Fibroblast of pulmonary artery (primary cell): Measurements from ENCODE around the gene LRMDA.

Source experiments
- DNase-seq: peaks from one replicate; pipeline ENCODE4 v3.0.0-alpha.2; 2010; ENCODE audit warnings: low read depth
- H3K4me3 ChIP-seq: replicated peaks from 2 replicates; pipeline ENCODE4 v1.5.1; 2011; ENCODE audit warnings: low read depth, mild to moderate bottlenecking, control low read depth, low read length, moderate library complexity
- CTCF ChIP-seq: IDR thresholded peaks from 2 replicates; pipeline ENCODE4 v1.5.1; 2011; ENCODE audit warnings: mild to moderate bottlenecking, control low read depth, low read length, inconsistent platforms; ENCODE audit errors: missing control alignments

LRMDA gene

DNA sequence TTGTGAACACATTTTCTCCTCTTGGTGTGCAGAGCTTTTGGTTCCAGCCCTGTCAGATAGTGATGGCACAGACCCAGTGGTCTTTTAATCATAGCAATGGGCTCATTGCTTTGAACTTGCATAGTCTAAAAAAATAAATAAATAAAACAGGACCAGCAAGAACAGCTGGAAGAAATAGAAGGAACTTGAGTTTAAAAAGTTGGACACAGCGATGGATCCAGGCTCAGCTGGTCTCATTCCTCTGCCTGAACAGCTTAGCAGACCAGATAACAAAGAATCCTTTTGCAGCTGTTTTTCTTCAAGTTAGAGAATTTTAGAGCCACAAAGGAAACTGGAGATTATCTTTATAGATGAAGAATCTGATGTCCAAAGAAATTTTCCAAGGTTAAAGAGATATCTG is 1005.6 kb downstream of the LRMDA start:
- DNase-seq: no peak
- no peak for TF ChIP-seq CTCF
- no peak overlapping the region for H3K4me3 ChIP-seq

GRCh38 chr10:76440426-76440825 is 1009.0 kb downstream of the LRMDA start:
- H3K4me3 ChIP-seq: no peak overlapping the region
- DNase-seq: no peak
- no peak for TF ChIP-seq CTCF

GRCh38 chr10:76442113-76442512 is 1010.7 kb downstream of the LRMDA start:
- no peak for TF ChIP-seq CTCF
- no peak for DNase-seq
- H3K4me3 ChIP-seq: no peak overlapping the region

DNA sequence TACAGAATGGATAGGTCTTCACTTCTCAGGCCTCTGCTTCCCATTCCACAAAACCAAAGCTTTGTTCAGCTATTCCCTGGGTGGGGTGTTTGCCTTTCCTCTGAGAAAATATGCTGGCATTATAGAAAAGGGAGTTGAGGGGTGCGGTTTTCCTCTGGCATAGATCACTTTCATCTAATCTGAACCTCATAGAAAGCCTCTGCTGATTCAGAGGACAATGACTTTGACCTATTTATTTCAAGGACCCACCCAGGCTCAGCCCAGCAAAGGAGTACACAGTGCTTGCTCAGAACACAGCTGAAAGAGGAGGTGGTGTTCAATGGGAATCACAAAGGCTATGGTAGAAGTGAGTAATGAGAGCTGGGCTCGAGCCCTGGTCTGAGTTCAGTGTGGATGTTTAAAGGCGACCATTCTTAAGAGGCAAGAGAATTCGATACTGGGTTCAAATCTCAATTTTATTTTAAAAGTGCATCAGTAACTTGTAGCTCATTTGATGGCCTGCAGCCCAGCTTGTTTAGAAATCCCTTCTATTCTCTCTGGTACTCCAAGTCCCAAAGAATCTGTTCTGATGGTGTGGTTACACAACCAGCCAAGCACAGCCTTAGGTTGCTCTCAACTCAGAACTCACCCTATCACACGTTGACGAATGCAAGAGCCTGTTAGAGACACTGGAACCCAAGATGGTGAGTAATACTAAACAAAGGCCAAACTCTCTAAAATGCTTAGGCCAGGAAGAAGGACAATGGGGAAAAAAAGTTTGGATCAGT is 1012.8 kb downstream of the LRMDA start:
- peak; percentile 47 for DNase-seq
- no peak for TF ChIP-seq CTCF
- H3K4me3 ChIP-seq: no peak overlapping the region

DNA sequence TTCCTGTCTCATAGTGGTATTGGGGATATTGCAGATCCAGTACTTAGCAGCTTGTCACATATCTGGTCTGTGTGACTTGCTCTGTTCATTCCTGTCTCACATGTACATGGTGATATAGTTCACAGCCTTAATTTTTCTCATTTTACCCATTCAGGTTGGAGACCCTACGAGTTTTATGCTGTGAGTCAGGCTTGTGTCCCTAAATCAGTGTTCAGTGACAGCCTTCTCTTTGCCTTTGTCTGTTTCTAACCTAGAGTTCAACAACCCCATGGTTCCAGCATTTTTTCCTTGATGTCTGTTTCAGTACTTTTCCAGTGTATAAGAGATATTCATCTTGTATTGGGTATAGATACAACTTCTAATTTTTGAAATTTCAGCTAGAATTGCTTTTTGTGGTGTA is 1016.2 kb downstream of the LRMDA start:
- no peak for TF ChIP-seq CTCF
- H3K4me3 ChIP-seq: no peak overlapping the region
- DNase-seq: no peak

DNA sequence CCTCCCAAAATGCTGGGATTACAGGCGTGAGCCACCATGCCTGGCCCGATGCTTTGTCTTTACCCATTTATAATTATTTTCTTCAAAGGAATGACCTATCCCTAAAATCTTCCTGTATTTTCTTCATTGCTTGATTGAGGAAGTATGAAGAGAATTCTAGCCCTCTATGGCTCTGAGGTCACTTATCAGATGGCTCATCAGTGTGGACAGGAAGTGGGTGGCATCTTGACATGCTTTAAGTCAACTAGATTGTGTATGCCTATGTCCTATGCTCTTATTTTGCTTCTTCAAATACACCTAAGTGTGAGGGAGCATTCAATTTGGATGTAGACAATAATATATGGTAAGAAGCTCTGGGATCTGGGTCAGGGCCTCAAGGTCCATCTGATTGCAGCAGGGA is 1020.5 kb downstream of the LRMDA start:
- no peak for TF ChIP-seq CTCF
- H3K4me3 ChIP-seq: no peak overlapping the region
- no peak for DNase-seq

- H3K4me3 ChIP-seq: no peak overlapping the region
- TF ChIP-seq CTCF: no peak
- no peak for DNase-seq
Observed at GRCh38 chr10:76453332-76453731, 1021.9 kb downstream of the LRMDA start.
